HUES6 (cell line): Measurements from ENCODE around the gene FITM2.

Experiments used
- H3K27ac ChIP-seq: 2 replicates; pipeline ENCODE4 v1.7.0; 2013; ENCODE audit warnings: low read depth, mild to moderate bottlenecking, low read length, inconsistent platforms
- H3K27me3 ChIP-seq: 2 replicates; pipeline ENCODE4 v1.6.1; 2013; ENCODE audit warnings: low read length; ENCODE audit not compliant: control insufficient read depth, insufficient read depth
- H3K36me3 ChIP-seq: 2 replicates; pipeline ENCODE4 v1.6.1; 2013; ENCODE audit warnings: low read length; ENCODE audit not compliant: control insufficient read depth, insufficient read depth
- H3K4me1 ChIP-seq: 2 replicates; pipeline ENCODE4 v1.6.1; 2013; ENCODE audit warnings: low read length; ENCODE audit not compliant: control insufficient read depth, insufficient read depth
- H3K4me3 ChIP-seq: 2 replicates; pipeline ENCODE4 v1.5.1; 2013; ENCODE audit warnings: low read depth, low read length
- H3K9ac ChIP-seq: one replicate; pipeline ENCODE4 v1.6.1; 2013; ENCODE audit warnings: mild to moderate bottlenecking, low read length
- H3K9me3 ChIP-seq: 2 replicates; pipeline ENCODE4 v1.6.1; 2013; ENCODE audit warnings: low read depth, low read length; ENCODE audit not compliant: control insufficient read depth, insufficient read depth

The FITM2 gene

GRCh38 chr20:44253528-44253927, 57.5 kb downstream of the FITM2 start:
- no peaks in the 10 kb centered on the region for H3K36me3 ChIP-seq
- no peak overlapping the region for H3K4me3 ChIP-seq
- H3K4me1 ChIP-seq: 0 out of 2 replicates have a peak, but pooled peaks cover 4% of the 10 kb centered on the region
- no peak overlapping the region for H3K9ac ChIP-seq
- no peaks in the 10 kb centered on the region for H3K9me3 ChIP-seq
- no peaks in the 10 kb centered on the region for H3K27me3 ChIP-seq
- no peak overlapping the region for H3K27ac ChIP-seq
